ENCODE data around the gene CENPU.

DNA sequence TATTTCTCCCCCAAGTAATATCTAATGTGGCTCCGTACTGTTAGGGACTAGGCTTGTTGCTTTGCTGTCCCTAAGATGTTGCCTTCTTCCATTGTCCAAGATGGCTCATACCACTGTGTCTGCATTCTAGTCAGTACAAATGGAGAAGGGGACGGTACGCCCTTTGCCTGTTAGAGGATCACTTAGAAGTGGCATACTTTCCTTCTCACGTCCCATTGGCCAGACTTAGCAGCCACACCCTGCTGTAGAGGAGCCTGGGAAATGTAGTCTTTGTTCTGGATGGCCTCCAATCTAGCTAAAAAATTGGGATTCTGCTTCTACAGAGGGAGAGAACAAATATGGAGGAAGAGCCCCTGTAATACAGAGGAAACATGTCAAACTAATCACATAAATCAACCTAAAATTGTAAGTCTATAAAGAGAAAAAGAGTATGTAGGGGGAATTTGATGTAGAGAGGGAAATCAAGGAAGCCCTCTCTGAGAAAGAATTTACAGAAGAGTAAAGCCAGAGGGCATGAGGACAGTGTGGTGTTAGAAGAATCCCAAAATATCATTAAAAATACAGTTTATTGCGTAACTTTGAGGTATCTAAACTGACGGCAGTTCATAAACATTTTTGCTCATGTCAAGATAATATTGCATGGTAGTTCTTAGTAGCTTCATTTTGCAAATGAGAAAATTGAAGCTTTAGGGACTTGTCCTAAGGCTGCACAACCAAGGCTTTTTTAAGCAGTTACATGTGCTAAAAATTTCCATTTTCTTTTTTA lies 69.3 kb downstream of the CENPU start:
- TF ChIP-seq, protein P1, sequence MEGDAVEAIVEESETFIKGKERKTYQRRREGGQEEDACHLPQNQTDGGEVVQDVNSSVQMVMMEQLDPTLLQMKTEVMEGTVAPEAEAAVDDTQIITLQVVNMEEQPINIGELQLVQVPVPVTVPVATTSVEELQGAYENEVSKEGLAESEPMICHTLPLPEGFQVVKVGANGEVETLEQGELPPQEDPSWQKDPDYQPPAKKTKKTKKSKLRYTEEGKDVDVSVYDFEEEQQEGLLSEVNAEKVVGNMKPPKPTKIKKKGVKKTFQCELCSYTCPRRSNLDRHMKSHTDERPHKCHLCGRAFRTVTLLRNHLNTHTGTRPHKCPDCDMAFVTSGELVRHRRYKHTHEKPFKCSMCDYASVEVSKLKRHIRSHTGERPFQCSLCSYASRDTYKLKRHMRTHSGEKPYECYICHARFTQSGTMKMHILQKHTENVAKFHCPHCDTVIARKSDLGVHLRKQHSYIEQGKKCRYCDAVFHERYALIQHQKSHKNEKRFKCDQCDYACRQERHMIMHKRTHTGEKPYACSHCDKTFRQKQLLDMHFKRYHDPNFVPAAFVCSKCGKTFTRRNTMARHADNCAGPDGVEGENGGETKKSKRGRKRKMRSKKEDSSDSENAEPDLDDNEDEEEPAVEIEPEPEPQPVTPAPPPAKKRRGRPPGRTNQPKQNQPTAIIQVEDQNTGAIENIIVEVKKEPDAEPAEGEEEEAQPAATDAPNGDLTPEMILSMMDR (IDR thresholded peaks at IDR 0.05): no peak
- TF ChIP-seq EZH2 (IDR thresholded peaks at IDR 0.05; ENCODE audit: borderline replicate concordance, insufficient read depth, low read depth, low read length, poor library complexity, severe bottlenecking): no peak
